Psoas muscle (tissue), 8 donors: ENCODE measurements around the gene SLAMF9. TPM values are rescaled to one million over a fixed set of nuclear protein-coding genes. Genes with fewer than 3 reads are reported as not detected.
A peak's percentile ranks its signal among the peaks of the same experiment; 100 is the strongest.

ENCODE experiments used
- ATAC-seq, 4 donors: fragments of 200-7000 bp; cut with Tn5 transposase; one replicate each; pipeline ENCODE4 v1.9.1; 2020; ENCODE audit warnings: moderate library complexity in 3 of 4, mild to moderate bottlenecking in 2 of 4
- DNase-seq, 2 donors: peaks; one replicate each; pipeline ENCODE4 v3.0.0-alpha.2; 2020
- H3K27ac ChIP-seq: fragments of 200-600 bp; one replicate; pipeline ENCODE4 v1.8.0; 2022
- H3K27me3 ChIP-seq, 3 donors: fragments of 200-600 bp in 1 of 3; one replicate each; pipeline versions ENCODE4 v1.6.1 to v1.8.0; 2013 to 2022; ENCODE audit warnings: low read length in 2 of 3, mild to moderate bottlenecking in 2 of 3, moderate library complexity in 1 of 3; ENCODE audit not compliant: insufficient read depth in 3 of 3
- H3K36me3 ChIP-seq, 2 donors: fragments of 200-600 bp in 1 of 2; one replicate each; pipeline versions ENCODE4 v1.6.1 to v1.8.0; 2013 to 2022; ENCODE audit warnings: low read depth in 1 of 2, mild to moderate bottlenecking in 1 of 2, moderate library complexity in 1 of 2; ENCODE audit not compliant: insufficient read depth in 1 of 2
- H3K4me1 ChIP-seq: fragments of 200-600 bp; one replicate; pipeline ENCODE4 v1.8.0; 2022
- H3K4me3 ChIP-seq: fragments of 200-600 bp; one replicate; pipeline ENCODE4 v1.8.0; 2022; ENCODE audit warnings: mild to moderate bottlenecking
- H3K9me3 ChIP-seq: fragments of 200-600 bp; one replicate; pipeline ENCODE4 v1.8.0; 2022
- WGBS, 3 donors: extraction: QIAGEN DNeasy Blood & Tissue Kit; methylation state at CpG; one replicate each; pipeline versions ENCODE4 v1.1.6 to v1.1.7; 2013; 5-methylcytosine and 5-hydroxymethylcytosine counted together
- intact Hi-C, 2 donors: fragments of 100-400 bp; cut with DNase I; formaldehyde crosslinking; loops; one replicate each; pipeline versions ENCODE4 v1.11.0 to v1.14.2; 2022
- polyA plus RNA-seq, 3 donors: library from polyadenylated mRNA; stranded (reverse); fragments of 200-250 nt; gene quantifications; one replicate each; pipeline ENCODE4 v1.2.3, GENCODE V29; 2013
- total RNA-seq, 4 donors: library from RNA; stranded (reverse); fragmentation: NEBNext Ultra II Directional in 2 of 4; extraction: Animal tissue kit (Norgen Biotek cat#: 25700) in 2 of 4; gene quantifications; one replicate each; pipeline versions ENCODE4 v1.2.1 to v1.2.4, GENCODE V29; 2021 to 2023
- TF ChIP-seq, protein P1 (sequence below): fragments of 200-600 bp; IDR thresholded peaks from one replicate; pipeline ENCODE4 v1.8.0; 2022; ENCODE audit warnings: antibody characterized with exemption
- donor health status: healthy with polysubstance abuse.
- donor health status: DM: no; HTN: no; CAD: no; lungs with moderate emphysema.
- donor health status: Bipolar disorder and iron deficiency.
- donor health status: healthy.
- donor health status: DM: yes; HTN: yes; CAD: no.
- donor health status: DM: no; HTN: no; CAD: no.
- donor health status: DM: no; HTN: no; CAD: no.
- donor health status: DM: yes; HTN: yes; CAD: no.

SLAMF9 gene
- total and polyA plus RNA-seq, 7 donors, result not detected

DNA sequence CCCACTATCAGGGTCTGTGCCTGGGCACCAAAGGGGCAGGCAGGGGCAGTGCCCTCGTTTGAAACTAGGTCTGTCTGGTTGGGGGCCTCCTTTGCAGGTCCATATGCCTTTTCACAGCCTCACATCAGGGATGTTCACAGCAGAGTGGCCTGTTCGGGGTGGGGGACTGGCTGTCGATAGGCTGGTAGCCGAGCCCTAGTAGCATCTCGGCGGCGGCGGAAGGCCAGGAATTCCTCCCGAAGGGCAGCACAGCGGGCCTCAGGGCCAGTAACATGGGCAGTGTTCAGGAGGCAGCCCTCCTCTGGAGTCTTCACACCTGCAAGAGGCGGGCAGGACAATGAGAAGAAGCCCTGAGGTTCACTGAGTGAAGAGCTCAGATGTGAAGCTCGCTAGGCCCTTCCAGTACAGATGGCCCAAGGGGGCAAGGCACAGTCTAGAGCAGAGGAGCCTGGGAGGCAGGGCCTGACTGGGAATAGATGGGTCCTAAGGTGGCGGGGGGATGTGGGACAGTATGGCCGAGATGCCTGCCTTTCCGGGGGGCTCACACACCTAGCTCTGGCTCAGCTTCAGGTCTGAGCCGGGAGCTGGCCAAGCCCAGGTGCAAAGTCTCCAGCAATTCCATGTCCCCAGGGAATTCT, 26.7 kb downstream of the SLAMF9 start:
- no peaks in the 10 kb centered on the region for H3K36me3 ChIP-seq
- intact Hi-C loops, result loop anchor here in 1 of 2 donors (5.0 kb wide), 1 partner anchor 75 kb away; no protein-coding TSS in a partner anchor
- no peak for DNase-seq

DNA sequence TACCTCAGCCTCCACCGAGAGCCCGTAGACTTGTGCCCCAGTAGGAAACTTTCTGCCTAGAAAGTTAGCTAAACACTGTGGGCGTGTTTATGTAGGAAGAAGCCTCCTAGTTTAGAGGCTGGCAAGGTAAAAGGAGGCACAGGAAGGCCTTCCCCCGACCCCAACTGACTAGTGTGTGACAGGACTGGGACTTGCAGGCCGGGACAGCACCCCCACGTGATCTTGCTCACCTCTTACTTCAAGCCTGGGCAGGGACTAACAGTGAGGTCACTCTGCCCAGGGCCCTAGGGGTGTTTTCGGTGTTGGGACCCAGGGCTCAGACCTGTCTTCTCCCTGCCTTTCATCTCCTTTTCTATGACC, 28.3 kb downstream of the SLAMF9 start:
- DNase-seq (no peak), ATAC-seq (no peak)
- H3K4me1 ChIP-seq, result peaks cover 15% of the 10 kb centered on the region
- H3K27ac ChIP-seq, result peak overlapping the region; percentile 84
- peaks cover 0 to 30% (median 3%) of the 10 kb centered on the region in 3 donors for H3K27me3 ChIP-seq
- H3K4me3 ChIP-seq, result peak overlapping the region; percentile 82
- intact Hi-C loops, result loop anchor here in 1 of 2 donors (5.0 kb wide), 1 partner anchor 73 kb away; no protein-coding TSS in a partner anchor
- no peaks in the 10 kb centered on the region for H3K9me3 ChIP-seq
- no peaks in the 10 kb centered on the region for H3K36me3 ChIP-seq
- TF ChIP-seq, protein P1, sequence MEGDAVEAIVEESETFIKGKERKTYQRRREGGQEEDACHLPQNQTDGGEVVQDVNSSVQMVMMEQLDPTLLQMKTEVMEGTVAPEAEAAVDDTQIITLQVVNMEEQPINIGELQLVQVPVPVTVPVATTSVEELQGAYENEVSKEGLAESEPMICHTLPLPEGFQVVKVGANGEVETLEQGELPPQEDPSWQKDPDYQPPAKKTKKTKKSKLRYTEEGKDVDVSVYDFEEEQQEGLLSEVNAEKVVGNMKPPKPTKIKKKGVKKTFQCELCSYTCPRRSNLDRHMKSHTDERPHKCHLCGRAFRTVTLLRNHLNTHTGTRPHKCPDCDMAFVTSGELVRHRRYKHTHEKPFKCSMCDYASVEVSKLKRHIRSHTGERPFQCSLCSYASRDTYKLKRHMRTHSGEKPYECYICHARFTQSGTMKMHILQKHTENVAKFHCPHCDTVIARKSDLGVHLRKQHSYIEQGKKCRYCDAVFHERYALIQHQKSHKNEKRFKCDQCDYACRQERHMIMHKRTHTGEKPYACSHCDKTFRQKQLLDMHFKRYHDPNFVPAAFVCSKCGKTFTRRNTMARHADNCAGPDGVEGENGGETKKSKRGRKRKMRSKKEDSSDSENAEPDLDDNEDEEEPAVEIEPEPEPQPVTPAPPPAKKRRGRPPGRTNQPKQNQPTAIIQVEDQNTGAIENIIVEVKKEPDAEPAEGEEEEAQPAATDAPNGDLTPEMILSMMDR, result no peak
- WGBS, 3 donors, result 7 to 15% (median 13%) methylated on average over 7 of the region's 7 CpGs

More for the DNA sequence above, 26.7 kb downstream of the SLAMF9 start:
- no peaks in the 10 kb centered on the region for H3K9me3 ChIP-seq
- no peak for ATAC-seq
- no peak overlapping the region for H3K27ac ChIP-seq
- TF ChIP-seq, protein P1, result no peak
- WGBS, 3 donors, result 89 to 92% (median 91%) methylated on average over 16 of the region's 16 CpGs
- H3K4me1 ChIP-seq, result peaks cover 5% of the 10 kb centered on the region
- H3K4me3 ChIP-seq, result no peak overlapping the region
- H3K27me3 ChIP-seq, result peaks cover 0 to 30% (median 3%) of the 10 kb centered on the region in 3 donors

DNA sequence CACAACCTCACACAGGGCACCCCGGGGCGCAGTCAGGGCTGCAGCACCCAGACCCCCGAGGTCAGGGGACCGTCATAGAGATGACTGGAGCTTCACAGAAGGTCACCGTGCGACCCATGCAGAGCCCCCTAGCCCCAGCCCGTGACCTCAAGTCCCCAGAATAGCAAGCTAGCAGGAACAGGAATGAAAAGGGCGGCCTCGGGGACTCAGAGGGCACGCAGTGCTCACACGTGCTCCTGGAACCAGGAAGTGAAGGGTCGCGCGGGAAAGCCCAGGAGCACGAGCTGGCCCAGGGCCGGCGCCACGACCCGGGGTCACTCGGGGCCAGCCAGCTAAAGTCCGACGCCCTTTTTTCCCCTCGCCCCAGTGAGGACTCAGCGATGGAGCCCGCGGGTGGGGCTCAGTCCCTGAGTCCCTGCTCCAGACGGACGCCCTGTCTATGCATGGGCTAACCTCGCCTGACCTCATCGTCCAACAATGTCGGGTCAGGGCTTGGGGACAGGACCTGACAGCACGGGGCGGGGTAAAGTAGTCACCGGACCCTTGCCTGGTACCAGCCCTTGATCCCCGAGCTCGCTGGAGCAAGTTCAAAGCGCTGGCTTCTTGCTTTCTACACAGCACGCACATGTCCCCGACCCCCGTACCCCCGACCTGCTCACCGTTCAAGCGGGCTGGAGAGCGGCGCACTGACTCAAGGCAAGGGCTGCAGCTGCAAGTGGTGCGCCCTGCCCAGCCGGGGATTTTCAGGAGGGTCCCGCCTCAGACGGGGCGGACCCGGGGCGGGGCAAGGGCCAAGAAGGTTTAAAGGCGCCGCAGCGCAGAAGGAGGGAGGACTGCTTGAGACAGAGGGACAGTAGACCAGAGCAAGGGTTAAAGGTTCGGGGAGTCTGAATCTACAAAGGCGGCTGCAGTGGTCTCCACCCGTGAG, 29.0 kb downstream of the SLAMF9 start, which contains the start of gene TAGLN2:
Gene TAGLN2 (minus strand): TSS at position 717 of the 928 bp plus-strand sequence. CDS start 4,998 bp downstream, outside the sequence.
- intact Hi-C loops, result loop anchor here in 1 of 2 donors (5.0 kb wide), 1 partner anchor 73 kb away; no protein-coding TSS in a partner anchor
- Histone ChIP-seq H3K27ac (peak within 1 kb of the TSS; percentile 84), H3K27me3 (peaks cover 0 to 30% (median 3%) of the 10 kb centered on the region in 3 donors), H3K4me3 (peak within 1 kb of the TSS; percentile 82), H3K9me3 (no peaks in the 10 kb centered on the region), H3K36me3 (peaks cover 0 to 4% of the 10 kb centered on the region in 2 donors), H3K4me1 (peaks cover 15% of the 10 kb centered on the region)
- DNase-seq (peak; percentile 92 to 93), ATAC-seq (peak; percentile 64 to 79 (median 74))
- TF ChIP-seq, protein P1, result no peak
- 1 to 5% (median 2%) methylated on average over 54 to 58 of the region's 58 CpGs for WGBS, 3 donors

DNA sequence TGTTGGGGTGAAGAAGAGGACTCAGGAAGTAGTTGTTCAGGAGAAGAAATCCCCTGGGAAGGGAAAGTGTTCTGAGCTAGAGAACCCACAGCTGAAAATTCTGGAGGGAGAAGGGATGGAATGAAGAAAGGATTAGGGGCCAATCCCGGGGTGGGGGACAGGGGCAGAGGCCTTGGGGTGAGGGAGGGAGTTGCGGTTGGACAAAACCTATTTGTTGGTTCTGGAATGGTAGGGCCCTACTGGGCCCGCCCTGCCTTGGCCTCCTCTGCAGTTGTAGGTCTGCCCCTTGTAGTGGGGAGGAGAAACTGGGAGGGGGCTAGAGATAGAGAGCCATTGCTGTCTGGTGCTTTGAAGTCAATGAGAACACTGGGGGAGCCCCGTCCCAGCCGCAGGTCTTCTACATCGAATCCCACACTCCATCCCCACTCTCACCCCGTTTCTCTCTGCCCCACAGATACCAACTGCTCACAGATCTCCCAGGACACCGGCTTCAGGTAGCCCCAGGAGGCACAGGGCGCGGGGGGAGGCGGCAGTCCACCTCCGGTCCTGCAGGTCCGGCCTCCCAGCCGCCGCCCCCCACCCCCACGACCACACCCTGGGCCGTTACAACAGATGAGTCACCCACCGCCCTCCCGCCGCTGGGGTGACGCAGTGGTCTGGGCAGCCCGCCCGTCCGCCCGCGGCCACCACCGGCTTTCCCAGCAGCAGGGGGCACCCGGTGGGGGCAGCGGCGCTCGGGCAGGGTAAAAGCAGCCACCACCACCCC, 29.8 kb downstream of the SLAMF9 start:
- H3K9me3 ChIP-seq, result no peaks in the 10 kb centered on the region
- TF ChIP-seq, protein P1, result no peak
- WGBS, 3 donors, result 5 to 21% (median 16%) methylated on average over 21 to 31 of the region's 31 CpGs
- peaks cover 0 to 13% of the 10 kb centered on the region in 2 donors for H3K36me3 ChIP-seq
- intact Hi-C loops, result no loop called here
- H3K27ac ChIP-seq, result peak overlapping the region; percentile 84
- peaks cover 19% of the 10 kb centered on the region for H3K4me1 ChIP-seq
- DNase-seq (peak; percentile 91 to 92), ATAC-seq (peak; percentile 72 to 82 (median 77))
- H3K27me3 ChIP-seq, result peaks cover 0 to 30% (median 3%) of the 10 kb centered on the region in 3 donors
- peak overlapping the region; percentile 82 for H3K4me3 ChIP-seq
